ENCODE results near the gene IHH.
A peak's percentile ranks its signal among the peaks of the same experiment; 100 is the strongest.

Gene IHH

GRCh38 chr2:219073413-219074129, 12.8 kb upstream of the IHH start:
- no peak overlapping the region for H3K4me3 ChIP-seq (ENCODE audit: low read depth in 1 of 2, low read length in 2 of 2)
- H3K36me3 ChIP-seq (ENCODE audit: insufficient read depth, low read length), result peaks cover 14% of the 10 kb centered on the region
- H3K9ac ChIP-seq (ENCODE audit: low read length), result no peak overlapping the region
- H3K27ac ChIP-seq (ENCODE audit: low read depth, low read length), result no peak overlapping the region
- no peaks in the 10 kb centered on the region for H3K9me3 ChIP-seq (ENCODE audit: low read length)
- no peaks in the 10 kb centered on the region for H3K27me3 ChIP-seq (ENCODE audit: control insufficient read depth in 1 of 2, insufficient read depth in 2 of 2, low read length in 2 of 2)
- H3K4me1 ChIP-seq (ENCODE audit: insufficient read depth, low read length), result no peaks in the 10 kb centered on the region

- no peaks in the 10 kb centered on the region for H3K9me3 ChIP-seq (ENCODE audit: low read length)
- H3K4me1 ChIP-seq (ENCODE audit: insufficient read depth, low read length), result no peaks in the 10 kb centered on the region
- H3K27ac ChIP-seq (ENCODE audit: low read depth, low read length), result no peak overlapping the region
- H3K4me3 ChIP-seq (ENCODE audit: low read depth in 1 of 2, low read length in 2 of 2), result no peak overlapping the region
- no peaks in the 10 kb centered on the region for H3K27me3 ChIP-seq (ENCODE audit: control insufficient read depth in 1 of 2, insufficient read depth in 2 of 2, low read length in 2 of 2)
- H3K36me3 ChIP-seq (ENCODE audit: insufficient read depth, low read length), result peaks cover 14% of the 10 kb centered on the region
- H3K9ac ChIP-seq (ENCODE audit: low read length), result no peak overlapping the region
Observed at GRCh38 chr2:219072741-219073250, 12.1 kb upstream of the IHH start.

GRCh38 chr2:219071131-219071816, 10.6 kb upstream of the IHH start:
- no peak overlapping the region for H3K4me3 ChIP-seq (ENCODE audit: low read depth in 1 of 2, low read length in 2 of 2)
- H3K4me1 ChIP-seq (ENCODE audit: insufficient read depth, low read length), result no peaks in the 10 kb centered on the region
- H3K27me3 ChIP-seq (ENCODE audit: control insufficient read depth in 1 of 2, insufficient read depth in 2 of 2, low read length in 2 of 2), result no peaks in the 10 kb centered on the region
- H3K36me3 ChIP-seq (ENCODE audit: insufficient read depth, low read length), result peaks cover 7% of the 10 kb centered on the region
- H3K9ac ChIP-seq (ENCODE audit: low read length), result no peak overlapping the region
- no peak overlapping the region for H3K27ac ChIP-seq (ENCODE audit: low read depth, low read length)
- H3K9me3 ChIP-seq (ENCODE audit: low read length), result no peaks in the 10 kb centered on the region

- no peak overlapping the region for H3K9ac ChIP-seq (ENCODE audit: low read length)
- no peak overlapping the region for H3K4me3 ChIP-seq (ENCODE audit: low read depth in 1 of 2, low read length in 2 of 2)
- no peaks in the 10 kb centered on the region for H3K4me1 ChIP-seq (ENCODE audit: insufficient read depth, low read length)
- peaks cover 18 to 29% of the 10 kb centered on the region in 2 donors for H3K27me3 ChIP-seq (ENCODE audit: control insufficient read depth in 1 of 2, insufficient read depth in 2 of 2, low read length in 2 of 2)
- H3K36me3 ChIP-seq (ENCODE audit: insufficient read depth, low read length), result no peaks in the 10 kb centered on the region
- no peaks in the 10 kb centered on the region for H3K9me3 ChIP-seq (ENCODE audit: low read length)
- H3K27ac ChIP-seq (ENCODE audit: low read depth, low read length), result no peak overlapping the region
Observed at GRCh38 chr2:219065484-219065883, 4.8 kb upstream of the IHH start.

- H3K27ac ChIP-seq (ENCODE audit: low read depth, low read length), result no peak overlapping the region
- no peaks in the 10 kb centered on the region for H3K9me3 ChIP-seq (ENCODE audit: low read length)
- H3K9ac ChIP-seq (ENCODE audit: low read length), result no peak overlapping the region
- peaks cover 43 to 62% of the 10 kb centered on the region in 2 donors for H3K27me3 ChIP-seq (ENCODE audit: control insufficient read depth in 1 of 2, insufficient read depth in 2 of 2, low read length in 2 of 2)
- no peaks in the 10 kb centered on the region for H3K36me3 ChIP-seq (ENCODE audit: insufficient read depth, low read length)
- no peak overlapping the region for H3K4me3 ChIP-seq (ENCODE audit: low read depth in 1 of 2, low read length in 2 of 2)
- H3K4me1 ChIP-seq (ENCODE audit: insufficient read depth, low read length), result peaks cover 26% of the 10 kb centered on the region
Observed at GRCh38 chr2:219062081-219062480, 1.4 kb upstream of the IHH start.

GRCh38 chr2:219059725-219060682, 717 bp downstream of the IHH start:
- Histone ChIP-seq H3K9me3 (ENCODE audit: low read length) (no peaks in the 10 kb centered on the region), H3K27ac (ENCODE audit: low read depth, low read length) (no peak overlapping the region), H3K9ac (ENCODE audit: low read length) (no peak overlapping the region), H3K4me3 (ENCODE audit: low read depth in 1 of 2, low read length in 2 of 2) (no peak overlapping the region), H3K27me3 (ENCODE audit: control insufficient read depth in 1 of 2, insufficient read depth in 2 of 2, low read length in 2 of 2) (peaks cover 53 to 82% of the 10 kb centered on the region in 2 donors), H3K36me3 (ENCODE audit: insufficient read depth, low read length) (no peaks in the 10 kb centered on the region), H3K4me1 (ENCODE audit: insufficient read depth, low read length) (peaks cover 26% of the 10 kb centered on the region)

GRCh38 chr2:219059375-219059724, 1.4 kb downstream of the IHH start:
- H3K27me3 ChIP-seq (ENCODE audit: control insufficient read depth in 1 of 2, insufficient read depth in 2 of 2, low read length in 2 of 2), result peaks cover 53 to 87% of the 10 kb centered on the region in 2 donors
- no peak overlapping the region for H3K4me3 ChIP-seq (ENCODE audit: low read depth in 1 of 2, low read length in 2 of 2)
- peaks cover 26% of the 10 kb centered on the region for H3K4me1 ChIP-seq (ENCODE audit: insufficient read depth, low read length)
- no peak overlapping the region for H3K27ac ChIP-seq (ENCODE audit: low read depth, low read length)
- no peak overlapping the region for H3K9ac ChIP-seq (ENCODE audit: low read length)
- H3K36me3 ChIP-seq (ENCODE audit: insufficient read depth, low read length), result no peaks in the 10 kb centered on the region
- no peaks in the 10 kb centered on the region for H3K9me3 ChIP-seq (ENCODE audit: low read length)

GRCh38 chr2:219058541-219059374, 2.0 kb downstream of the IHH start:
- Histone ChIP-seq H3K4me1 (ENCODE audit: insufficient read depth, low read length) (peaks cover 26% of the 10 kb centered on the region), H3K27ac (ENCODE audit: low read depth, low read length) (no peak overlapping the region), H3K36me3 (ENCODE audit: insufficient read depth, low read length) (no peaks in the 10 kb centered on the region), H3K9me3 (ENCODE audit: low read length) (no peaks in the 10 kb centered on the region), H3K27me3 (ENCODE audit: control insufficient read depth in 1 of 2, insufficient read depth in 2 of 2, low read length in 2 of 2) (peaks cover 53 to 86% of the 10 kb centered on the region in 2 donors), H3K9ac (ENCODE audit: low read length) (no peak overlapping the region), H3K4me3 (ENCODE audit: low read depth in 1 of 2, low read length in 2 of 2) (no peak overlapping the region)

GRCh38 chr2:219057709-219058540, 2.8 kb downstream of the IHH start:
- Histone ChIP-seq H3K27me3 (ENCODE audit: control insufficient read depth in 1 of 2, insufficient read depth in 2 of 2, low read length in 2 of 2) (peaks cover 53 to 78% of the 10 kb centered on the region in 2 donors), H3K9ac (ENCODE audit: low read length) (no peak overlapping the region), H3K27ac (ENCODE audit: low read depth, low read length) (no peak overlapping the region), H3K4me1 (ENCODE audit: insufficient read depth, low read length) (peaks cover 26% of the 10 kb centered on the region), H3K9me3 (ENCODE audit: low read length) (no peaks in the 10 kb centered on the region), H3K4me3 (ENCODE audit: low read depth in 1 of 2, low read length in 2 of 2) (peak overlapping the region in 1 of 2 donors; percentile 14), H3K36me3 (ENCODE audit: insufficient read depth, low read length) (no peaks in the 10 kb centered on the region)

Measured in muscle layer of colon (tissue), 2 donors.